Adrenal gland (tissue), 12 donors: Measurements from ENCODE around the gene STARD13. TPM values are rescaled to one million over a fixed set of nuclear protein-coding genes. Genes with fewer than 3 reads are reported as not detected.

Source experiments
- DNase-seq, 7 donors: peaks; one replicate each; pipeline ENCODE4 v3.0.0-alpha.2; 2019 to 2020
- H3K27ac ChIP-seq, 5 donors: fragments of 200-600 bp; sonication (generic) in 4 of 5; 1 replicate in 3 of 5; 2 replicates in 2 of 5; pipeline versions ENCODE4 v1.5.1 to v1.8.0; 2016 to 2020; ENCODE audit warnings: mild to moderate bottlenecking in 1 of 5
- H3K27me3 ChIP-seq: fragments of 200-600 bp; 2 replicates; pipeline ENCODE4 v1.8.0; 2021
- H3K36me3 ChIP-seq, 2 donors: fragments of 200-600 bp; replicated peaks in 1 of 2; 1 replicate in 1 of 2; 2 replicates in 1 of 2; pipeline versions ENCODE4 v1.5.1 to v1.8.0; 2018 to 2022
- H3K4me1 ChIP-seq, 2 donors: fragments of 200-600 bp; replicated peaks in 1 of 2; 1 replicate in 1 of 2; 2 replicates in 1 of 2; pipeline versions ENCODE4 v1.5.1 to v1.8.0; 2018 to 2021
- H3K4me3 ChIP-seq, 4 donors: fragments of 200-600 bp; sonication (generic) in 3 of 4; one replicate each; pipeline ENCODE4 v1.5.1; 2016 to 2018
- H3K9me3 ChIP-seq, 3 donors: fragments of 200-600 bp; sonication (generic) in 1 of 3; replicated peaks in 1 of 3; 1 replicate in 2 of 3; 2 replicates in 1 of 3; pipeline versions ENCODE4 v1.5.1 to v1.8.0; 2016 to 2021
- CTCF ChIP-seq, 6 experiments: fragments of 450-650 bp in 4 of 6; fragments of 200-600 bp in 2 of 6; sonication (generic) in 1 of 6; IDR thresholded peaks; 1 replicate in 5 of 6; 2 replicates in 1 of 6; pipeline versions ENCODE4 v1.5.1 to v1.8.0; 2016 to 2021; ENCODE audit warnings: antibody characterized with exemption in 6 of 6, mild to moderate bottlenecking in 2 of 6, moderate library complexity in 1 of 6
- POLR2A ChIP-seq, 2 donors: fragments of 450-650 bp; IDR thresholded peaks; one replicate each; pipeline ENCODE4 v1.6.1; 2017; ENCODE audit warnings: antibody characterized with exemption in 2 of 2, mild to moderate bottlenecking in 2 of 2, moderate library complexity in 1 of 2
- WGBS, 4 donors: extraction: QIAGEN DNeasy Blood & Tissue Kit in 2 of 4; methylation state at CpG; one replicate each; pipeline versions ENCODE4 v1.1.5 to v1.1.7; 2013 to 2017; 5-methylcytosine and 5-hydroxymethylcytosine counted together
- intact Hi-C, 2 donors: fragments of 100-400 bp; cut with DNase I; formaldehyde crosslinking; loops; one replicate each; pipeline versions ENCODE4 v1.14.1 to v1.15.0; 2022 to 2023
- polyA plus RNA-seq, 3 donors: library from polyadenylated mRNA; stranded (reverse); fragments of 200-250 nt in 2 of 3; fragments of 350-450 nt in 1 of 3; fragmentation: Illumina TruSeq in 1 of 3; extraction: RNeasy Lipid Tissue Mini Kit (QIAGEN cat#74804) in 1 of 3; gene quantifications; one replicate each; pipeline ENCODE4 v1.2.3, GENCODE V29; 2013 to 2014
- total RNA-seq, 9 donors: library from RNA; depleted of rRNA in 4 of 9; stranded (reverse); fragments of >200 nt in 4 of 9; fragments of 120-200 nt in 1 of 9; fragmentation: NEBNext Ultra II Directional in 1 of 9; extraction: Animal tissue kit (Norgen Biotek cat#: 25700) in 1 of 9; gene quantifications; one replicate each; pipeline versions ENCODE4 v1.1.0 to v1.2.4, GENCODE V29; 2013 to 2023
- donor health status: healthy with polysubstance abuse.
- donor health status: Bipolar disorder and iron deficiency.
- donor health status: DM: yes; HTN: yes; CAD: no.
- donor health status: DM: no; HTN: no; CAD: no.
- donor health status: DM: no; HTN: no; CAD: no.
- donor health status: DM: yes; HTN: yes; CAD: no.

STARD13 gene
- total and polyA plus RNA-seq, 12 donors = 10.5 to 79.8 (median 33.6) TPM

GRCh38 chr13:33087091-33087490 lies 198.5 kb downstream of the STARD13 start:
- intact Hi-C loops = no loop called here
- 80 to 93% (median 87%) methylated on average over 9 of the region's 9 CpGs for WGBS, 4 donors
- Histone ChIP-seq H3K9me3 (no peaks in the 10 kb centered on the region), H3K4me1 (peaks cover 0 to 8% of the 10 kb centered on the region in 2 donors), H3K27ac (no peak overlapping the region), H3K27me3 (no peaks in the 10 kb centered on the region), H3K4me3 (no peak overlapping the region), H3K36me3 (no peaks in the 10 kb centered on the region)
- TF ChIP-seq CTCF (IDR thresholded peaks at IDR 0.05) = no peak
- no peak for TF ChIP-seq POLR2A (IDR thresholded peaks at IDR 0.05)
- DNase-seq = no peak

DNA sequence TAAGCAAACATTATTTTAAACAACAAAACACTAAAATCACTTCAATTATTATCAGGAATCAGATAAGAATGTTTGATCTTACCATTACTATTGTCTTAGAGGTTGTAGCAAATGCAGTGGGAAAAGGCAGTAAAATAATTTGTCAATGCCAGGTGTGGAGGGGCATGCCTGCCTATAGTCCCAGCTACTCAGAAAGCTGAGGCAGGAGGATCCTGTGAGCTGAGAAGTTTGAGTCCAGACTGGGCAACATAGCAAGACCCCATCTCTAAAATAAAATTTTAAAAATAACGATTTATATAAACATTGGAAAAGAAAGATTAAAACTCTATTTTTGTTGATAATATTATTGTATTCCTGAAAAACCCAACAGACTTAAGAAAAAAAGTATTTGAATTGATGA lies 202.5 kb downstream of the STARD13 start:
- no peaks in the 10 kb centered on the region for H3K4me1 ChIP-seq
- DNase-seq = no peak
- H3K27me3 ChIP-seq = no peaks in the 10 kb centered on the region
- no peak overlapping the region for H3K27ac ChIP-seq
- no peak overlapping the region for H3K4me3 ChIP-seq
- no peaks in the 10 kb centered on the region for H3K36me3 ChIP-seq
- TF ChIP-seq CTCF (IDR thresholded peaks at IDR 0.05) (no peak), POLR2A (IDR thresholded peaks at IDR 0.05) (no peak)
- H3K9me3 ChIP-seq = no peaks in the 10 kb centered on the region
- intact Hi-C loops = no loop called here
- WGBS, 4 donors = 72 to 88% (median 84%) methylated on average over 1 of the region's 1 CpG

DNA sequence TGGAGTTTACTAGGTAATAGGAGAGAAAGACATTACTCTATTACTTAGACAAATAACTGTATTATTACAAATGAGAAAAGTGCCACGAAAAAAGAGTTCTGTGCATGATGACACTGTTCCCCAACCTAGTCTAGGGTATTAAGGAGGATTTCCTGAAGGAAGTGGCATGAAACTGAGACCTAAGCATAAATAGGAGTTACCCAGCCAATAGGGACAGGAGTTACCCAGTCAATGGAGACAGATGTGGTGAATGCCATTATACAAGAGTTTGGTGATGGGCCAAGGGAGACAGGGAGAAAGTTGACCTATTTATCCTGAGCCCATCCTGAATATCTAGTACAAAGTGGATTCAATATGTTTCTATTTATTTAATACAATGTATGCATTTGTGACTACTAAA lies 203.9 kb downstream of the STARD13 start:
- no peaks in the 10 kb centered on the region for H3K4me1 ChIP-seq
- DNase-seq = no peak
- no peaks in the 10 kb centered on the region for H3K9me3 ChIP-seq
- no peaks in the 10 kb centered on the region for H3K36me3 ChIP-seq
- no peaks in the 10 kb centered on the region for H3K27me3 ChIP-seq
- intact Hi-C loops = no loop called here
- H3K27ac ChIP-seq = no peak overlapping the region
- TF ChIP-seq POLR2A (IDR thresholded peaks at IDR 0.05) = no peak
- TF ChIP-seq CTCF (IDR thresholded peaks at IDR 0.05) = no peak
- H3K4me3 ChIP-seq = no peak overlapping the region
- WGBS, 4 donors = 38 to 51% (median 45%) methylated on average over 1 of the region's 1 CpG

DNA sequence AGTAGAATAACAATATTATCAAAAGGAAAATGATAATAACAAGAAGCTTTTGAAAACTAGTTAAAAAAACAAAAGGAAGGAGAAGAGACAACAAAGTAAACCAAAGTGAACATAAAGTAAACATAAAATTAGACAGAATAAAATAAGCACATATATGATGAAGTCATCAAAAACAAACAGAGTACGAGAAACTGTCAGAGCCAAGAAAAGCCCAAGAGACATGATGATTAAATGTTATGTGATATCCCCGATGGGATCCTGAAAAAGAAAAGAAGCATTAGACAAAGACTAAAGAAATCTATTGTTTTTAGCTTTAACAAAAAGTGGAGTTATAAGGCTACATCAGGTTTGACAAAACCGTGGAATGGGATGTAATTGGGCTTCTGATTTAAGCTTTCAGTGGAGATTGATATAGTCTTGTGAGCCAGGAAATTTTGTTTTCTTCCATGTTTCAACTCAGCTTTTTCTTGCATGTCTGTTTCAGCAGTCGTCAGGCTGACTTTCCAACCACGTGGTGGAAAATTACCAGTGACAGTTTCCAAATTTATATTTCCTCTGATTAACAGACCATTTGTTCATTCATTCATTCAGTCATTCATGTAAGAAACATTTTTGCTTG lies 204.5 kb downstream of the STARD13 start:
- Histone ChIP-seq H3K4me1 (no peaks in the 10 kb centered on the region), H3K4me3 (no peak overlapping the region), H3K36me3 (no peaks in the 10 kb centered on the region), H3K9me3 (no peaks in the 10 kb centered on the region), H3K27me3 (no peaks in the 10 kb centered on the region), H3K27ac (no peak overlapping the region)
- intact Hi-C loops = no loop called here
- 44 to 56% (median 55%) methylated on average over 5 of the region's 5 CpGs for whole genome bisulfite sequencing, 4 donors
- no peak for DNase-seq
- TF ChIP-seq CTCF (IDR thresholded peaks at IDR 0.05) = no peak
- no peak for TF ChIP-seq POLR2A (IDR thresholded peaks at IDR 0.05)
